Osteocyte (in vitro differentiated cells): ENCODE data around the gene RIPPLY2. TPM values are rescaled to one million over a fixed set of nuclear protein-coding genes. Genes with fewer than 3 reads are reported as not detected.

ENCODE experiments used
- DNase-seq: peaks from one replicate; pipeline ENCODE4 v3.0.0; 2021; ENCODE audit warnings: mixed read lengths; ENCODE audit not compliant: unreplicated experiment; ENCODE audit errors: extremely low spot score
- H3K27ac Mint-ChIP-seq: one replicate; pipeline ENCODE4 v1.8.0; 2021; ENCODE audit warnings: mild to moderate bottlenecking, mixed read lengths; ENCODE audit not compliant: unreplicated experiment
- H3K27me3 Mint-ChIP-seq: one replicate; pipeline ENCODE4 v1.8.0; 2021; ENCODE audit warnings: mixed read lengths; ENCODE audit not compliant: unreplicated experiment
- H3K36me3 Mint-ChIP-seq: one replicate; pipeline ENCODE4 v1.8.0; 2021; ENCODE audit warnings: mixed read lengths; ENCODE audit not compliant: unreplicated experiment
- H3K4me1 Mint-ChIP-seq: one replicate; pipeline ENCODE4 v1.8.0; 2021; ENCODE audit warnings: mixed read lengths; ENCODE audit not compliant: unreplicated experiment
- H3K4me3 Mint-ChIP-seq: one replicate; pipeline ENCODE4 v1.8.0; 2021; ENCODE audit warnings: mild to moderate bottlenecking, moderate library complexity, mixed read lengths; ENCODE audit not compliant: unreplicated experiment
- H3K9me3 Mint-ChIP-seq: one replicate; pipeline ENCODE4 v1.8.0; 2021; ENCODE audit warnings: mixed read lengths; ENCODE audit not compliant: unreplicated experiment
- CTCF ChIP-seq: fragments of 200-600 bp; sonication (generic); IDR thresholded peaks from 2 replicates; pipeline ENCODE4 v1.5.0; 2021; ENCODE audit warnings: antibody characterized with exemption, mild to moderate bottlenecking, moderate library complexity
- total RNA-seq: library from RNA; stranded (reverse); gene quantifications from 2 replicates; pipeline ENCODE4 v1.2.1, GENCODE V29; 2021

RIPPLY2 gene
- total RNA-seq, 1 donor from 2014 or later: not detected

GRCh38 chr6:83884523-83884922, 31.4 kb downstream of the RIPPLY2 start:
- TF ChIP-seq CTCF: peak; percentile 81
- Mint-ChIP-seq H3K4me3 (no peak overlapping the region), H3K9me3 (no peaks in the 10 kb centered on the region), H3K4me1 (peaks cover 19% of the 10 kb centered on the region), H3K36me3 (no peaks in the 10 kb centered on the region), H3K27me3 (no peaks in the 10 kb centered on the region), H3K27ac (no peak overlapping the region)
- DNase-seq: no peak

DNA sequence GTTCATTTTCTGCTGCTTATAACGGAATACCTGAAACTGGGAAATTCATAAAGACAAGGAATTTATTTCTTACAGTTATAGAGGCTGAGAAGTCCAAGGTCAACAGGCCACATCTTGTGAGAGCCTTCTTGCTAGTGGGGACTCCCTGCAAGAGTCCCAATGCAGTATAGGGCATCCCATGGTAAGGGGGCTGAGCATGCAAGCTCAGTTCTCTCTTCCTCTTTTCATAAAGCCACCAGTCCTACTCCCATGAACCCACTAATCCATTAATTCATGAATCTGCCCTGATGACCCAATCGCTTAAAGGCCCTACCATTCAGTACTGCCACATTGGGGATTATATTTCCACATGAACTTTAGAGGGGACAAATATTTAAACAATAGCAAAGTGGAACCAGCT, 32.8 kb downstream of the RIPPLY2 start:
- Mint-ChIP-seq H3K27me3 (no peaks in the 10 kb centered on the region), H3K36me3 (no peaks in the 10 kb centered on the region), H3K27ac (no peak overlapping the region), H3K4me1 (peaks cover 19% of the 10 kb centered on the region), H3K9me3 (no peaks in the 10 kb centered on the region), H3K4me3 (no peak overlapping the region)
- no peak for DNase-seq
- no peak for TF ChIP-seq CTCF

DNA sequence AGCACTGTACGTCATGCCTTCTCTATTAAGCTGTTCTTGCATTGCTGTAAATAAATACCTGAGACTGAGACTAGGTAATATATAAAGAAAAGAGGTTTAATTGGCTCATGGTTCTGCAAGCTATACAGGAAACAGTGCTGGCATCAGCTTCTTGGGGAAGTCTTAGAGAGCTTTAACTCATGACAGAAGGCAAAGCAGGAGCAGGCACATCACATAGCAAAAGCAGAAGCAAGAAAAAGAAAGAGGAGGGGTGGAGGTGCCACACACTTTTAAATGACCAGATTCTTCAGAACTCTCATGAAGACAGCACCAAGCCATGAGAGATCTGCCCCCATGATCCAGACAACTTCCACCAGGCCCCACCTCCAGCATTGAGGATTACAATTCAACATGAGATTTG, 36.5 kb downstream of the RIPPLY2 start:
- Mint-ChIP-seq H3K36me3 (peaks cover 2% of the 10 kb centered on the region), H3K9me3 (no peaks in the 10 kb centered on the region), H3K4me3 (no peak overlapping the region), H3K4me1 (peaks cover 1% of the 10 kb centered on the region), H3K27ac (no peak overlapping the region), H3K27me3 (no peaks in the 10 kb centered on the region)
- no peak for DNase-seq
- TF ChIP-seq CTCF: no peak

DNA sequence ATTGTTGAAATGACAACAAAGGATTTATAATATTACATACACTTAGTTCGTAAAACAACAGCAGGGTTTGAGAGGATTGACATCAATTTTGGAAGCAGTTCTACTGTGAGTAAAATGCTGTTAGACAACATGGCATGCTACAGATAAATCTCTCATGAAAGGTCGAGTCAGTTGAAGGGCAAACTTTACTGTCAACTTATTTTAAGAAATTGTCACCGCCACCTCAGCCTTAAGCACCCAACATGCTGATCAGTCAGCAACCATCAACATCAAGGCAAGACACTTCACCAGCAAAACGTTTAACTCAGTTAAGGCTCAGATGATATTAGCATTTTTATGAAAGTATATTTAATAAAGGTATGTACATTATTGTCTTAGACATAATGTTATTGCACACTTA, 37.4 kb downstream of the RIPPLY2 start:
- no peaks in the 10 kb centered on the region for H3K9me3 Mint-ChIP-seq
- no peaks in the 10 kb centered on the region for H3K27me3 Mint-ChIP-seq
- no peak overlapping the region for H3K4me3 Mint-ChIP-seq
- H3K4me1 Mint-ChIP-seq: no peaks in the 10 kb centered on the region
- no peak overlapping the region for H3K27ac Mint-ChIP-seq
- H3K36me3 Mint-ChIP-seq: peaks cover 2% of the 10 kb centered on the region
- DNase-seq: no peak
- no peak for TF ChIP-seq CTCF

GRCh38 chr6:83891586-83891985, 38.4 kb downstream of the RIPPLY2 start:
- Mint-ChIP-seq H3K9me3 (no peaks in the 10 kb centered on the region), H3K4me1 (no peaks in the 10 kb centered on the region), H3K27me3 (no peaks in the 10 kb centered on the region), H3K36me3 (peaks cover 2% of the 10 kb centered on the region), H3K27ac (no peak overlapping the region), H3K4me3 (no peak overlapping the region)
- no peak for DNase-seq
- TF ChIP-seq CTCF: no peak
